ENCODE measurements around the gene PTPN2. TPM values are rescaled to one million over a fixed set of nuclear protein-coding genes. Genes with fewer than 3 reads are reported as not detected.

Gene PTPN2
- total RNA-seq, 1 experiment from 2014 or later = 55.0 TPM

GRCh38 chr18:12754511-12754910 is 129.5 kb downstream of the PTPN2 start:
- TF ChIP-seq CTCF (IDR thresholded peaks at IDR 0.05; ENCODE audit: insufficient read depth in 1 of 2, low read depth in 1 of 2, low read length in 1 of 2, severe bottlenecking in 1 of 2, unreplicated experiment in 1 of 2) = no peak
- CTCF ChIA-PET = no interaction called here
- peaks cover 4% of the 10 kb centered on the region for H3K9me3 Mint-ChIP-seq (ENCODE audit: unreplicated experiment)

GRCh38 chr18:12751891-12752290 is 132.1 kb downstream of the PTPN2 start:
- no peaks in the 10 kb centered on the region for H3K27me3 ChIP-seq (replicated peaks; ENCODE audit: control insufficient read depth, insufficient read depth, low read length)
- H3K4me1 ChIP-seq = no peaks in the 10 kb centered on the region
- H3K36me3 ChIP-seq (ENCODE audit: control insufficient read depth, insufficient read depth, low read length) = no peaks in the 10 kb centered on the region
- no peak overlapping the region for H3K4me3 ChIP-seq (ENCODE audit: low read depth, low read length)
- BruUV-seq (replicated peaks) = no TSS peak
- Mint-ChIP-seq H3K27ac (ENCODE audit: unreplicated experiment) (no peak overlapping the region), H3K4me1 (ENCODE audit: low read depth, unreplicated experiment) (no peaks in the 10 kb centered on the region), H3K36me3 (ENCODE audit: insufficient read depth, unreplicated experiment) (peaks cover 10% of the 10 kb centered on the region), H3K9me3 (ENCODE audit: unreplicated experiment) (no peaks in the 10 kb centered on the region), H3K4me3 (ENCODE audit: unreplicated experiment) (no peak overlapping the region), H3K27me3 (ENCODE audit: insufficient read depth, unreplicated experiment) (no peaks in the 10 kb centered on the region)
- POLR2A ChIA-PET = no interaction called here
- CTCF ChIA-PET = no interaction called here
- intact Hi-C loops (cut with micrococcal nuclease; ENCODE audit: unreplicated experiment) = no loop called here
- no peak for TF ChIP-seq CTCF (IDR thresholded peaks at IDR 0.05; ENCODE audit: insufficient read depth in 1 of 2, low read depth in 1 of 2, low read length in 1 of 2, severe bottlenecking in 1 of 2, unreplicated experiment in 1 of 2)
- no peak for DNase-seq
- H3K9me3 ChIP-seq = no peaks in the 10 kb centered on the region

More at GRCh38 chr18:12754511-12754910, 129.5 kb downstream of the PTPN2 start:
- POLR2A ChIA-PET = no interaction called here
- Mint-ChIP-seq H3K4me1 (ENCODE audit: low read depth, unreplicated experiment) (no peaks in the 10 kb centered on the region), H3K27ac (ENCODE audit: unreplicated experiment) (no peak overlapping the region), H3K36me3 (ENCODE audit: insufficient read depth, unreplicated experiment) (peaks cover 8% of the 10 kb centered on the region), H3K4me3 (ENCODE audit: unreplicated experiment) (no peak overlapping the region), H3K27me3 (ENCODE audit: insufficient read depth, unreplicated experiment) (no peaks in the 10 kb centered on the region)
- no TSS peak for BruUV-seq (replicated peaks)
- DNase-seq = no peak
- intact Hi-C loops (cut with micrococcal nuclease; ENCODE audit: unreplicated experiment) = no loop called here
- H3K4me1 ChIP-seq = no peaks in the 10 kb centered on the region
- no peaks in the 10 kb centered on the region for H3K27me3 ChIP-seq (replicated peaks; ENCODE audit: control insufficient read depth, insufficient read depth, low read length)
- no peaks in the 10 kb centered on the region for H3K9me3 ChIP-seq
- H3K36me3 ChIP-seq (ENCODE audit: control insufficient read depth, insufficient read depth, low read length) = no peaks in the 10 kb centered on the region
- H3K4me3 ChIP-seq (ENCODE audit: low read depth, low read length) = no peak overlapping the region

DNA sequence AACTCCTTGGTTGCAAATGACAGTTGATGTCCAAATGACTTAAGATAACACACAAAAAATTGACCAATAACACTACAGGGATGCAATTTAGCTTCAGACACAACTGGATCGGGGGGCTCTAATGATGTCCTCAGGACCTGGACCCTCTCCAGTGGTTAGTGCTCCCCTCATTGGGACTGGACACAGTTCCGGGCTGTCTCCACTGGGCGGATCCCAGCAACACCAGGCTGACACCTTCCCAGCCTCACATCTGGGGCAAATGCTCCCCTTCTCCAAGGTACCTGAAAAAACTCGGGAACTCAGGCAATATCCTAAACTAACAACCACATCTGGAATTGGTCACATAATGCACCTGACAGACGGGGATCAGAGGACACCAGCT is 132.5 kb downstream of the PTPN2 start:
- Mint-ChIP-seq H3K27ac (ENCODE audit: unreplicated experiment) (no peak overlapping the region), H3K27me3 (ENCODE audit: insufficient read depth, unreplicated experiment) (no peaks in the 10 kb centered on the region), H3K36me3 (ENCODE audit: insufficient read depth, unreplicated experiment) (peaks cover 7% of the 10 kb centered on the region), H3K9me3 (ENCODE audit: unreplicated experiment) (no peaks in the 10 kb centered on the region), H3K4me1 (ENCODE audit: low read depth, unreplicated experiment) (no peaks in the 10 kb centered on the region), H3K4me3 (ENCODE audit: unreplicated experiment) (no peak overlapping the region)
- H3K4me1 ChIP-seq = no peaks in the 10 kb centered on the region
- CTCF ChIA-PET = no interaction called here
- no peak overlapping the region for H3K4me3 ChIP-seq (ENCODE audit: low read depth, low read length)
- no peaks in the 10 kb centered on the region for H3K27me3 ChIP-seq (replicated peaks; ENCODE audit: control insufficient read depth, insufficient read depth, low read length)
- no peaks in the 10 kb centered on the region for H3K9me3 ChIP-seq
- intact Hi-C loops (cut with micrococcal nuclease; ENCODE audit: unreplicated experiment) = no loop called here
- POLR2A ChIA-PET = no interaction called here
- no peak for TF ChIP-seq CTCF (IDR thresholded peaks at IDR 0.05; ENCODE audit: insufficient read depth in 1 of 2, low read depth in 1 of 2, low read length in 1 of 2, severe bottlenecking in 1 of 2, unreplicated experiment in 1 of 2)
- BruUV-seq (replicated peaks) = no TSS peak
- no peaks in the 10 kb centered on the region for H3K36me3 ChIP-seq (ENCODE audit: control insufficient read depth, insufficient read depth, low read length)
- DNase-seq = no peak
